CD4-positive, alpha-beta T cell treated with Interleukin-2 at 100 ng/mL for 4 hours (primary cell): Measurements from ENCODE around the gene MYLK3.

Experiments used
- DNase-seq: peaks from one replicate; pipeline ENCODE4 v3.0.0-alpha.2; 2020; ENCODE audit warnings: low spot score

Gene MYLK3

DNA sequence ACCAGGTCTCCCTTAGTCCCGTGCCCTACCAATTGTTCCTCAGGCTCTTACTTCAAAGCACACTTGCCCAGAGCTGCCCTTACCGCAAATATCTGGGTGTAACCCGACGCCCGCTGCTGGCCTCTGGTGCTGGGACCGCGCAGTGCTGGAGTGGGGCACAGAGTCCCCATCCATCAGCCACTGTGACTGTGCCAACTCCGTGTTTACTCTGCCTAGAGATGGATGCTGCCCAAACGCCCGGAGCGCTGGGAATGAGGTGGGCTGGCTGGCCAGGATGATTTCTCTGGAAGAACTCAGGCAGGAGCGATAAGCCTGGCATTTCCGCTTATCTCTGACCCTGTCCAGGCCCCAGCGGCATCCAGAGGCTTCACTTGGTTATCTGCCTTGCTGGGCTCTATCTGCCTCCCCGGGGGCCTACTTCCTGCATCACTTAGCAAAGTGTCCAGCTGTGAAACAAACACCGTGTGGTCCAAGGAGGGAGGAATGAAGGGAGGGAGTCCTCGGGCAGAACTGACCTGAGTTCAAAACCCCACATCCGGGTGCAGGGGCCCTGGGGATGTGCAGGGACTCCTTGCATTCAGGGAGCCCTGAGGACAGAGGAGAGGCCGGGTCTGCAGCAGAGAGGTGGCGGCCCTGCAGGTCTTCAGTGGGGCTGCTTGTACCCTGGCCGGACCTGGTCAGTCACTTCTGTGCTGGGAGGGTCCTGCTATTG lies 9.4 kb upstream of the MYLK3 start:
- DNase-seq, result no peak

- no peak for DNase-seq
Measured at GRCh38 chr16:46756772-46757171, 8.6 kb upstream of the MYLK3 start.

- no peak for DNase-seq
Measured at GRCh38 chr16:46753015-46753414, 4.9 kb upstream of the MYLK3 start.

DNA sequence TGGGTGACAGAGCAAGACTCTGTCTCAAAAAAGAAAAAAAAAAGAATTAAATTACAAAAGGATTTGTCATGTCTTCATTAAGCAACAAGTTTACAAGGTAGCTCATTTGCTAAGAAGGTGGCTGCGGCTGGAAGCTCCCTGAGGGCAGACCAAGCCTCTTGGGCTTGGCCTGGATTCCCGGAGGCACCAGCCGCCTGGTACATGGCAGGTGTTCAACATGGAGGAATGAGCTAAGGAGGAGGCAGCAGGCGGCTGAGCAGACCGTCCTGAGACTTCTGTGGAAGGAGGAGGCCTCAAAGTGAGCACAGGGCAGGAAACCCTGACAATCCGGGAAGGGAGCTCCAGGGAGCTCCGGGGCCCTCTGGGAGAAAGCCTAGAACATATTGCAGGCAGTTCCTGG lies 3.2 kb upstream of the MYLK3 start:
- no peak for DNase-seq

DNA sequence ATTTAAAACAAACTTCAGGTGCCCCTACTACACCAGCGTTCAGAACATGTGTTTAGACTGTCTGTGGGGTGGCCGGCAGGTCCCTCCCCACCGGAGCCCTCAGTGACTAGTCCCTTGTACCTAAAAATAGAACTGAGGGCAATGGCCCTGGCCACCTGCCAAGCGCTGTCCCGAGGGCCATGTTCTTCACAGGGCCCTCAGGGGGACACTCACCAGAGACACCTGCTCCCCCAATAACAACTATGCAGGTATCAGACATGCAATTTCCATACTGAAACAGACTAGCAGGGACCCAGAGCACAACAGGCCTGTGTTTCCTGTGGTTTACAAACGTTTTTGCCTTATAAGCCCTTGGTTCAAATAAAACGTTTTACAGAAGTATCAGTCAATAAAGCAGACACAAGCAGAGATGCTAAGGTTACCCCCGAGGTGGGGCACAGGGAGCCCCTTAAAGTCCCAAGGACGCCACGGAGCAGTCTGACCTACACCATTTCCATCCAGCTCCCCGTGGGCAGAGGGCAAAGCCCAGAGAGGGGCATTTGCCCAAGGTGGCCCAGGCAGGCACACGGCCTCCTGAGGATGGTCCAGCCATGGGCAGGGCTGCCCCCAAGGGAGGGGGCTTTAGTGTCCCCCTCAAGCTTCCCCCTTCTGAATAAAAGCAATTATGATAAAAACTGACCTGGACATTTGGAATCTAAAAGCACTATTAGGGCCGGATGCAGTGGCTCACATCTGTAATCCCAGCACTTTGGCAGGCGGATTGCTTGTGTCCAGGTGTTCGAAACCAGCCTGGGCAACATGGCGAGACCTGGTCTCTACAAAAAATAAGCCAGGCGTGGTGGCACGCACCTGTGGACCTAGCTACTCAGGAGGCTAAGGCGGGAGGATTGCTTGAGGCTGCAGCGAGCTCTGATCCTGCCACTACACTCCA lies 896 bp upstream of the MYLK3 start:
- no peak for DNase-seq

DNA sequence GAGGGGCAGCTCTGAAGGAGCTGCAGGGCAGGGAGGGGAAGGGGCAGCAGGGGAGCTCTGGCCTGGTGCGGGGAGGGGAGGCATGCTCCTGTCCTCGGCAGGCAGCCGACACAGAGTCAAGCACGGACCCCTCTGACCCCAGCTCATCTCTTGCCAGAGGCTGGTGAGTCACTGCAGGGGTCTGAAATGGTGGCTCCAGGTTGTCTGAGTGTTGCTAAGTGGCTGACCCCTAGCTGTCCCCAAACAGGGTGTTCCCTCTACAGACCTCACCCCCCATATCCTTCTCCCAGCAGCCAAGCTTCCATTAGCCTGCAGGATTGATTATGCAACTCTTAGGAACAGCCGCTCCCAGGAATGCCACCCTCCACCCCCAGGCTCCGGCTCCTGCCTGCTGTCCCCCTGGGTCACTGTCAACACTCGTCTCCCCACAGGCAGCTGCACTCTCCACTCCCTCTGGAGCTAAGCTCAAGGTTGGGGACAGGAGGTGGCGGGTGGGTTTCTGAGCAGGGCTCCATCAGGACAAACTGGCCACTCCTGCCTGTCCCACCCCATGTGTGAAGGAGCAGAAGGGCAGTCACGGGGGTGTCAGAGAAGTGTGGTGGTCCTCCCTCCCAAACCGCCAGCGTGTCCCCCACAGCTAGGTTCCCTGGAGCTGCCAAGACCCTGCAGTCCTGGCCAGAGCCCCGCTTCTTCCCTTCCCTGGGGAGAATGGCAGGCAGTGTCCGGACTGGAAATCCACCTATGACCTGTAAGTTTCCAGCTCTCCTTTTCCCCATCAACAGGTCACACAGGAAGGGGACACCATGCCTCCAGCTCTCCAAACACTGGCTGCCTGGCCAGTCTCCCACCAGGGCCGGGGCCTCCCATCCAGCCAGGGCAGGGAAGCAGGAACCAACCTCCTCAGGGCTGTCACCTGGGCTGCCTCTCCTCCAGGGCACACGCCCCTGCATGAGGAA lies 1.0 kb downstream of the MYLK3 start:
- DNase-seq, result no peak

GRCh38 chr16:46745617-46746016 lies 2.5 kb downstream of the MYLK3 start:
- DNase-seq, result no peak

DNA sequence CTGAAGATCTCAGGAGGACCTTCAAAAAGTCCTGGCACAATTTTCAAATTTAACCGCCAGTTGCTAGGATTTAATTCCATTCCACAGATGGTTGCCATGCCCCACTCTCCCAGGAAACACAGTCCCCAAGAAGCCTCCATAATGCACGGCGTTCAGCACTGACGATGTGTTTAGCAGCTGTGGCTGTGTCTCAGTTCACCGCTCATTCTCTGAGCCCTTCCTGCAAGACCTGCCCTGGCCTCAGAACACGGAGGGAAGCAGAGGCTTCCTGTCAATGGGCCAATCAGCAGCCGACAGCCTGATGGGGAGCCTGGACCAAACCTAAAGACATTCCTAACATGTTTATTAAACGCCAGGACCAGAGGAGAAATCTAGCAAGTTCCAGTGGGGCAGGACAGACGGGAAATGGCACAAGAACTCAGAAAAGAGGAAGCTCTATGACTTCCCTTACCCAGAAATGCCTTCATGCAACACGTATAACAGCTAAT lies 4.9 kb downstream of the MYLK3 start:
- no peak for DNase-seq

DNA sequence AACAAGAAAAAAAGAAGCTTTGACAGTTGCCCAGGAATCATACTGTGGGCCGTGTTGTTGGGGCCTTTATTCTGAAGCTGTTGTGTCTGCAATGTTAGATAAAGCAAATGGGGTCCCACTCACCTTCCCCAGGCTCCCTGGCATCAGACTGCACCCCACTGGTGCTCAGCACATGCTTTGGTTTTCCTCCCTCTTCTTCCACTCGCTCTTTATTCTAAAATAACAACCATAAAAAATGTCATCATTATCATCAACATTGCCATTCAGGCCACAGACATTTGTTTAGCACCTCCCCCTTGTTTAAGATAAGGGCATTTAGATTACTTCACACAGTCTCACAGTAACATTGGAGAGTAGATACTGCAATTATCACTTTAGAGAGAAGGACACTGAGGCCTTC lies 8.2 kb downstream of the MYLK3 start:
- no peak for DNase-seq

GRCh38 chr16:46737621-46738214 lies 10.4 kb downstream of the MYLK3 start:
- no peak for DNase-seq

- DNase-seq, result no peak
Measured at GRCh38 chr16:46736695-46737094, 11.4 kb downstream of the MYLK3 start.

GRCh38 chr16:46733319-46733830 lies 14.8 kb downstream of the MYLK3 start:
- no peak for DNase-seq

GRCh38 chr16:46732561-46732960 lies 15.6 kb downstream of the MYLK3 start:
- no peak for DNase-seq

- DNase-seq, result no peak
Measured at GRCh38 chr16:46731691-46732555, 16.2 kb downstream of the MYLK3 start.

DNA sequence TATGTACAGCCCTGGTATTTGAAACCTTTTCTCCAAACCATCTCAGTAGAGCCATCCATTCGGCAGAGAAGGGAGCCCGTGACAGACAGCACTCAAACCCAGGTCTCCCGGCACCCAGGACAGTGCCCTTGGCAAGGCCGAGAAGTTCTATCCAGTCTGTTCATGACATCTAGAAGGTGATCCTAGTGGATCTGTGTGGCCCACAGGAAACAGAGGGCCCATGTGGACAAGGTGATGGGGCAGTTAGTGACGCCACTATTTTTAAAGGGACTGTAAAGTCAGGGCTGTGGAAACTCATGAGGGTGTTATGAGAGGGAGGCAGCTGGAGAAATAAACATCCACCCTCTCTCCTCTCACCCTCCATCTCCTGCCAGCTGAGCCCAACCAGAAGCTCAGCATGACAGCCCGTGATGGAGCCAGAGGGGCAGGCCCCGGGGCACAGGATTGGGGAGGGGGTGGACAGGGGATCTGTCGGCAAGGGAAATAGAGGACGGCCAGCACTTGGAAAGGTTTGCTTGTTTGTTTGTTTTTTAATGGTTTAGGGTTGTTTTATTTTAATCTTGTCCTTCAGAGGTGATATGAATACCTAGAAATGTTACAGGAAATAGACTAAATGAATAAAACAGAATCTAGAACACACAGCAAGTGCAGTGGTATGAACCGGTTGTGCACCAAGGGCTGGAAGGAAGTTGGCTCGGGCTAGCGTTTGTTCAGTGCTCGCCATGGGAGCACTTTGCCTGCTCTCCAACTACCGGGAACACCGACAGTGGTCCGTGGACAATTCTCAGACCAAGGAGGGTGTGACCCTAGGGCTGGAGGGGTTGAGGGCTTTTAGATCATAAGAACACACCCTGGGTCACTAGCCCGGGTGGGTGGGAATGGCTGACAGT lies 17.1 kb downstream of the MYLK3 start:
- no peak for DNase-seq

GRCh38 chr16:46730126-46730525 lies 18.0 kb downstream of the MYLK3 start:
- no peak for DNase-seq

DNA sequence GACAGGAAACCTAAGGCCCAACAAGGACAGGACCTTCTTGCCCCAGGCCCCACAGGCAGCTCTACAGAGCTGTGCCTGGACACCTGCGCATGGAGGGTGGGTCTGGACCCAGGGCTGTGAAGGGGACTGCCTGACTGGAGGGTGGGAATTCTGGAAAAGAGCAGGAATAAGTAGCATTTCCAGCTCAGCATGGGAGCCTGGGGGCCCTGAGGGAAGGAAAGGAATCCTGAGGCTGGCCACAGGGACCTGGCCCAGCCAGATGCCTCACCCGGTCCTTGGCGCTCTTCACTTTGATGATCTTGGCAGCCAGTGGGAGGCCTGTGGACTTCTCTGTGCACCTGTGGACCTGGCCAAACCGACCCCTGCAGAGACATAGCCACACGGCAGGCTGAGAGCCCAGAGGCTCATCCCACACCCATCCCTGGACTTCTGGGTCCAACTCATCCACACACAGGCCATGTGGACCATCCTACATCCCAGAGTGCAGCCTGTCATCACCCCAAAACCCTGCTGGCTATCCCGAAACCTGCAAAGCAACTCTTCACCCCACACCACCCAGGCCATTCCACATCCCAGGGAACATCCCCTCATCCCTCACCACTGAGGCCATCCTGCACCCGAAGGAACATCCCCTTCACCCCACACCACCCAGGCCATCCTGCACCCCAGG lies 18.7 kb downstream of the MYLK3 start:
- DNase-seq, result no peak

DNA sequence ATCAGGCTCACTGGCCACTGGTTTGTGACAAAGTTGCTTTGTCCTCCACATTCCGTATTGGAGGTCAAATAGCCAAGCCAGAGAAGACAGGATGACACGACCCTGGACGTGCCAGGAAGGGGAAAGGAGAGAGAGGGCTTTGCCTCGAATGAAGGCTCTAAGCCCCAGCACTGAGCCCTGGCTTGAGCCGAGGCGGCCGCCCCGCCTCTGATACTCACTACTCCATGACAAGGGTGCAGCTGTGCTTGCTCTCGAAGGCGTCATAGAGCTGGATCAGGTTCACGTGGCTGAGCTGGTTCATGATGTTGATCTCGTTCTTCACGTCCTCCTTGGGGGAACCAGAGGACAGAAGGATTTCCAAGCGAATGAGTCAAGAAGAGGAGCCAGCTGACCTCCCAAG lies 19.3 kb downstream of the MYLK3 start:
- no peak for DNase-seq

GRCh38 chr16:46727630-46728029 lies 20.5 kb downstream of the MYLK3 start:
- no peak for DNase-seq
